ENCODE results near the gene CFLAR. TPM values are rescaled to one million over a fixed set of nuclear protein-coding genes. Genes with fewer than 3 reads are reported as not detected.

The CFLAR gene
- total and polyA plus RNA-seq, 2 experiments from 2014 or later = 5.1 to 13.5 TPM

GRCh38 chr2:201172279-201172678, 56.3 kb downstream of the CFLAR start:
- Histone ChIP-seq H3K27me3 (no peaks in the 10 kb centered on the region), H3K4me3 (no peak overlapping the region), H3K9me3 (ENCODE audit: low read depth) (no peaks in the 10 kb centered on the region), H3K27ac (no peak overlapping the region), H3K4me1 (ENCODE audit: low read depth) (peaks cover 5% of the 10 kb centered on the region), H3K36me3 (no peaks in the 10 kb centered on the region)
- no peak for DNase-seq (ENCODE audit: low read depth in 1 of 2, low spot score in 1 of 2)
- no peak for TF ChIP-seq CTCF (IDR thresholded peaks at IDR 0.05; ENCODE audit: low read depth, low read length)

GRCh38 chr2:201174687-201175086, 58.7 kb downstream of the CFLAR start:
- DNase-seq (ENCODE audit: low read depth in 1 of 2, low spot score in 1 of 2) = no peak
- no peak for TF ChIP-seq CTCF (IDR thresholded peaks at IDR 0.05; ENCODE audit: low read depth, low read length)
- H3K9me3 ChIP-seq (ENCODE audit: low read depth) = no peaks in the 10 kb centered on the region
- no peak overlapping the region for H3K27ac ChIP-seq
- no peak overlapping the region for H3K4me3 ChIP-seq
- H3K4me1 ChIP-seq (ENCODE audit: low read depth) = peaks cover 5% of the 10 kb centered on the region
- no peaks in the 10 kb centered on the region for H3K27me3 ChIP-seq
- no peaks in the 10 kb centered on the region for H3K36me3 ChIP-seq

- H3K27ac ChIP-seq = no peak overlapping the region
- no peak for DNase-seq (ENCODE audit: low read depth in 1 of 2, low spot score in 1 of 2)
- H3K9me3 ChIP-seq (ENCODE audit: low read depth) = no peaks in the 10 kb centered on the region
- TF ChIP-seq CTCF (IDR thresholded peaks at IDR 0.05; ENCODE audit: low read depth, low read length) = no peak
- no peaks in the 10 kb centered on the region for H3K36me3 ChIP-seq
- H3K4me3 ChIP-seq = no peak overlapping the region
- H3K27me3 ChIP-seq = no peaks in the 10 kb centered on the region
- peaks cover 5% of the 10 kb centered on the region for H3K4me1 ChIP-seq (ENCODE audit: low read depth)
Observed at GRCh38 chr2:201176081-201176481, 60.1 kb downstream of the CFLAR start.

GRCh38 chr2:201180010-201180409, 64.0 kb downstream of the CFLAR start:
- H3K27me3 ChIP-seq = no peaks in the 10 kb centered on the region
- no peaks in the 10 kb centered on the region for H3K9me3 ChIP-seq (ENCODE audit: low read depth)
- TF ChIP-seq CTCF (IDR thresholded peaks at IDR 0.05; ENCODE audit: low read depth, low read length) = no peak
- no peaks in the 10 kb centered on the region for H3K36me3 ChIP-seq
- H3K4me1 ChIP-seq (ENCODE audit: low read depth) = peaks cover 3% of the 10 kb centered on the region
- no peak overlapping the region for H3K4me3 ChIP-seq
- no peak overlapping the region for H3K27ac ChIP-seq
- DNase-seq (ENCODE audit: low read depth in 1 of 2, low spot score in 1 of 2) = no peak

- Histone ChIP-seq H3K4me1 (ENCODE audit: low read depth) (no peaks in the 10 kb centered on the region), H3K9me3 (ENCODE audit: low read depth) (no peaks in the 10 kb centered on the region), H3K27ac (no peak within 1 kb of the TSS), H3K4me3 (no peak within 1 kb of the TSS), H3K36me3 (no peaks in the 10 kb centered on the region), H3K27me3 (no peaks in the 10 kb centered on the region)
- peak in 1 of 2 donors; percentile 88 for DNase-seq (ENCODE audit: low read depth in 1 of 2, low spot score in 1 of 2)
- TF ChIP-seq CTCF (IDR thresholded peaks at IDR 0.05; ENCODE audit: low read depth, low read length) = peak; percentile 66
Observed at GRCh38 chr2:201182650-201183364, 66.8 kb downstream of the CFLAR start, which contains the start of gene CASP10. CASP10 (plus strand) TSS chr2:201183141; CDS start chr2:201185778, 2,637 bp downstream.
